OCI-M2 (cell line): ENCODE measurements around the gene LRRC4B.

ENCODE experiments used
- DNase-seq: peaks from one replicate; lab custom pipeline; 2025; ENCODE audit not compliant: unreplicated experiment; lab: John Stamatoyannopoulos, UW

The LRRC4B gene

DNA sequence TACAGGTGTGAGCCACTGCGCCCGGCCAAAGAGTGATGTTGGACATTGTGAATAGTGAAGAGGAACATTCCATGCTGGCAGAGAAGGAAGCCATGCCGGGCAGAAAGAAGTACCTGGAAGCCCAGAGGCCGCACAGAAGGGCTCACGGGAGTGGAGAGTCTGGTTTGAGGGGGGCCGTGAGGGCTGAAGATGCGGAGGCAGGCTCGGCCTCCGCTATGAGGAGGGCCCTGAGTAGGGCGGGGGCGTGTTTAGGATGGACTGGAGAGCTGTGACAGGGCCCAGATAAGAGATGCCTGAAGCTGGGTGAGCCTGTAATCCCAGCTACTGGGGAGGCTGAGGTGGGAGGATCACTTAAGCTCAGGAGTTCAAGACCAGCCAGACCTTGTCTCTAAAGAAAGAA, 58.9 kb downstream of the LRRC4B start:
- no peak for DNase-seq

DNA sequence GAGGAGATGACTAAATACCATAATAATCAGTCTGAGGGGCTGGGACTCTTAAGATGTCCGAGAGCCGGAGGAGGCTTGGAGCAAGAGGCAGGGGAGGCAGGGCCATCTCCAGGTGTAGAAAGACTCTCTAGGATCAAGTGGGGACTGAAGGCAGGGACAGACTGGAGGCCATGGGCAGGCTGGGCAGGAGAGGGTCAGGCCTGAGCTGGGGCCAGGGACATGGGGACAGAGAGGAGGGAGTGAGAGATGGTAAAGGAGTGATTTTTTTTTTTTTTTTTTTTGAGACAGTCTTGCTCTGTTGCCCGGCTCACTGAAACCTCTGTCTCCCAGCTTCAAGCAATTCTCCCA, 59.4 kb downstream of the LRRC4B start:
- no peak for DNase-seq

DNA sequence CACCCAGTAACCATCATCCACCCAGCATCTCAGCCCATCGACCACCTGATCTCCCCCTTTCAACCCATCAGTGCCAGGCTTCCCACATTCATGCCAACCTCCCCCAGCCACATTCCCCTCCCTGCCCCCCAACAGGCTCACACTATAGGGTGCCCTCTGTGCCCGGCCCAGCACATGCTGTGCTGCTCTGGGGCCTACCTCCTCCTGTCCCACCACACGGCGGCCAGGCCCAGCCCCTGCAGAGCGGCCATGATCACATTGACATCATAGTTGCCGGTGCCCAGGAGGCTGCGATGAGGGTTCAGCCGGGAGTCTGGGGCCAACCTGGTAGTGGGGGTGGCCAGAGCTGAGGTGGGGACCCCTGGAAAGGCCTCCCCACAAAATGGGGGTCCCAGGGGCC, 60.9 kb downstream of the LRRC4B start:
- DNase-seq, result no peak

DNA sequence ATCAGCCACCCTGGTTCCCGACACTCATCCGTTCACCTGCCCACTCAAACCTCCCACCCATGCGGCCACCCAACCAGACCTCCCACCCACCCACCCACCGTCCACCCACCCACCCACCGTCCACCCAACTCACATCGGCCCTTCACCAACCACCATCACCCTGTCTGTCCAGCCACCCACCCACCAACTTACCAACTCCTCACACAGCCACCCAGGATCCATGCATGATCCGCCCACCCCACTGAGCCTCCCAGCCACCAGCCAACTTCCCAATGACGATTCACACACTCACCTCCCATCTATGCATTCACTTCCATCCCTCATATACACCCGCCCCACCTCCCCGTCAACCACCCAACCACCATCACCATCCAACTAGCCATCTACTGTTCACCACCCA, 61.5 kb downstream of the LRRC4B start:
- DNase-seq, result no peak

DNA sequence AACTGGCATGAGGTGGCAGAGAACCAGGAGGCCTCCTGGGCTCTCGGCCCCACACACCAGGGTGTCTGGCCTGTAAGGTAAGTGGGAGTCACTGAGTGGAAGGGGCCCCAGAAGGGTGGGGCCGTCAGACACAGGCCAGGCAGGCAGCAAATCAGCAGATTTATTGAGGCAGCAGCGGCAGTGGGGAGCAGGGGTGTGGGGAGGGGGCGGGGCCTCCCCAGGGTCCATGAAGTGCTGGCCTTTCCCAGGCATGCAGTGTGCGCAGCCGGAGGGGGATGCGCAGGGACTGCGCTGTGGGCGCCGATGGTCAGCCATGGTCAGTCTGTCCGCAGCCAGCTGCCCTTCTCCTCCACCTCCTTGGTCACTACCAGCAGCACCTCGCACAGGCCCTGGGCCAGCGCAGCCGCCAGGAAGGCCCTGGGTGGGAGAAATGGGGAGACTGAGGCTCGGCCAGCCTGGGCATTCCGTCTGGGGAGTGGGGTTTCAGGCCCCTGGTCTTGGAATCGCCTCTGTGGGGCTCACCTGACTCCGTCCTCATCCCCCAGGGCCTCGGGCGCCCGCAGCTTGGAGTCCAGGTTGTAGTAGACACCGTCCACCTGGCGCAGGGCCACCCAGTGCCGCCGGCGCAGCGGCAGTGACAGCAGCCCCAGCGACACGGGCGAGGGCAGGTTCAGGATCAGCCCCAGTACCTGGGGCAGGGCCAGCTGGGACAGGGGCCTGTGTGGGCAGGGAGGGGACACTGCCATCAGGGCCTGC, 62.2 kb downstream of the LRRC4B start:
- DNase-seq, result no peak

DNA sequence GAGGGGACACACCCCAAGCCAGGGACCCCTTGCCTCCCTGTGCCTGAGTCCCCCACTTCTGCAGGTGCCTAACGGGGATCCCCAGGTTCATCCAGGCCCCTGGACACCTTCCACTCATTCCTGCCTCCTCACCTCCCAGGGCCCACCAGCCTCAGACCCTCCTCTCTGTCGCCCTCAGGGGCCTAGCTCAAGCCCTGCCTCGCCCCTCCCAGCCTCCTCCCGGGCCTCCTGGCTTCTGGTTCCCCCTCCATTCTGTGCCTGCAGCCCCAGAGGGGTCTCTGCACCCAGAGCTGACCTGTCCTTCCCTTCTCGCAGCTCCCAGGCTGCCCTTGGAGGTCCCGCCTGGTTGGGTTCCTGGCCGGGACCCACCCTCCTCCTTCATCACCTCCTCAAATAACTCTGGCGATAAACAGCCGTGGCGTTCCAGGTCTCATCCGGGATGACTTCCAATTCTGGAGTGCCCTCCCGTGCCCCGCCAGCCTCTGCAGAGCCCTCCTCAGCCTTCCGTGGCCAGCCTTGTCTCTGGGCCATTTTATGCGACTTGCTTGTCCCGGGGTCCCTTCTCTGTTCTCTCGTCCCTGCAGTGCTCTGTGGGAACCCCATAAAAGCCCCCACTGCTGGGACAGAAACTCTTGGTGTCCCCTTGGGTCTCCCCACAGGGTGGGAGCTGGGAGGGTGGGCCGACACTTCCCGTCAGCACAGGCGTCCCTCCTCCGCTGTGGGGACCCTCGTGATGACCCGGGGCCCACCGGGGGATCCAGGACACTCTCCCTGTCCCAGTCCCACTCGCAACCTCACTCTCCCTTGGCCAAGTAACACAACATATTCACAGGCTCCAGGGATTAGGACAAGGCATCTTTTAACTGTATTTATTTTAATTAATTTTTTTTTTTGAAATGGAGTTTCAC, 66.4 kb downstream of the LRRC4B start:
- no peak for DNase-seq

DNA sequence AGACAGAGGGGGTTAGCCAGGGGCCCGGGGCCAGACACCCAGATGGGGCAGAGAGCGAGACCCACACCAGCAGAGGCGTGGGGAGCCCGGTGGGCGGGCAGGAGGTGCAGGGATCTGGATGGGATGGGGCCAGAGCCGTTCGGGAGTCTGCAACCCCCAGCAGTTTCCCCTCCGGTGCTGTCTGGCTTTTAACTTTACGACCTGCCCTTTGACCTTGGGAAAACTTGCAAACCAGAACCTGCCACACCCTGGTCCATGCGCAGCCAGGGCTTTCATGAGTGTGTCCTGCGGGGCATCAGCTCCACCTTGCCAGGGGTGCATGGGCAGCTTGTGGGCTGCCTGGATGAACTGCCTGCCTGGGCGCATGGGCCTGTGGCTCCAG, 67.1 kb downstream of the LRRC4B start:
- DNase-seq, result no peak

DNA sequence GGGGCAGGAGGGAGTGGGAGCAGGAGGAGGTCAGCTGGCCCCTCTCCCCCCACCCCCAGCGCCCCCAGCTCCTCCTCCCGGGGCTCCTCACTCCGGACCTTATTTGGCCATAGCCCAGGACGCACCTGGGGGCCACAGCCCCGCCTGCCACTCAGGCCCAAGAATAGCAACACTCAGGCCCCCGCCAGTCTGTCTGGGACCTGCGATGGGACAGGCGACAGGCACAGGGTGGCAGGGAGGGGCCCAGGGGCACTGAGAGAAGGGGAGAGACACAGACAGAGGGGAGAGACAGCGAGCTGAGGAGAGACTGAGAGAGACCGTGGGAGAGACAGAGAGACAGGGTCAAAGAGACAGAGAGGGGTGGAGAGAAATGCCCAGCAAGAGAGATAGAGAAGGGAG, 67.5 kb downstream of the LRRC4B start:
- no peak for DNase-seq

DNA sequence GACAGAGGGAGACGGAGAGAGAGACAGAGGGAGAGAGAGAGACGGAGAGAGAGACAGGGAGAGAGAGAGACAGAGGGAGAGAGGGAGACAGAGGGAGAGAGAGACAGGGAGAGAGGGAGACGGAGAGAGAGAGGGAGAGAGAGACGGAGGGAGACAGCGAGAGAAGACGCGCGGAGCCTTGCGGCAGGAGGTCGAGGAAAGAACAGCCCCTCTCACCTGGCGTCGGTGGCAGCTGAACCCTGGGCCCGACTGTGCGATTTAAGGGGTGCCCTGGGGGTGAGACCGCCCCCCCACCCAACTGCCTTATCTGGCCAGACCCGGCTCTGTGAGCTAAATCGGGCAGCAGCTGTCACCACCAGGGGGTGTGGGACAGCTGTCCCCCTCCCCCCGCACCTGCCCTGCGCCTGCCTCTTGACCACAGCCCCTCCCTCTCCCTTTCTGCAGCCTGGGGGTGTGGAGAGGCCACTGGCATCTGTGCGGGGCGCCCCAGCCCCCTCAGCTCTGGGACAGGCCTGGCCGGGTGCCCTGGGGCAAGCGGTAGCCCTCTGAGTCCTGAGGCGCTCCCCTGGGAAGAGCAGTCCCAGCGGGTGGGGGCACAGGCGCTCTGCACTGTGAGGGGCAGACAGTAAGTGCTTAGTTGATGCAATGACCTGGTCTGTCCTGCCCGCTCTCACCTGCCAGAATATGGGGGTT, 68.0 kb downstream of the LRRC4B start:
- DNase-seq, result no peak

DNA sequence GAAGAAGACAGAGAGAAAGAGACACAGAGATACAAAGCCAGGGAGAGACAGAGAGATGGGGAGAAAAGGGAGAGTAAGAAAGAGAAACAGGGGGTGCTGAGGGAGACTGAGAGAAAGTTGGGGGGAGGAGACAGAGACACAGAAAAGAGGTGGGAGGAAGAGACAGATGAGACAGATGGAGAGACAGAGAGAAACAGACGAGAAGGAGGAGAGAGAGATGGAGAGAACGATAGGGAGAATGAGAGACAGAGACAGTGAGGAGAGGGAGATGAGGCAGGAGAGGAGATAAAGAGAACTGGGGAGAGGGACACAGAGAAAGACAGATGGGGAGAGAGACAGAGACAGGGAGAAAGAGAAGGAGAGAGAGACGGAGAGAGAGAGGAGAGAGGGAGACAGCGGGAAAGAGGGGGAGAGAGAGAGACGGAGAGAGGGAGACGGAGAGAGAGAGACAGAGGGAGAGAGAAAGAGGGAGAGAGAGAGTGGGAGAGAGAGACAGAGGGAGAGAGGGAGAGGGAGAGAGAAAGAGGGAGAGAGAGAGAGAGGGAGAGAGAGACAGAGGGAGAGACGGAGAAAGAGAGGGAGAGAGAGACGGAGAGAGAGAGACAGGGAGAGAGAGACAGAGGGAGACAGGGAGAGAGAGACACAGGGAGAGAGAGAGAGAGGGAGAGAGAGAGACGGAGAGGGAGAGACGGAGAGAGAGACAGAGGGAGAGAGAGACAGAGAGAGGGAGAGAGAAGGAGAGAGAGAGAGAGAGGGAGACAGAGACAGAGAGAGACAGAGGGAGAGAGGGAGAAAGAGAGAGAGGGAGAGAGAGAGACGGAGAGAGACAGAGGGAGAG, 69.8 kb downstream of the LRRC4B start:
- no peak for DNase-seq

DNA sequence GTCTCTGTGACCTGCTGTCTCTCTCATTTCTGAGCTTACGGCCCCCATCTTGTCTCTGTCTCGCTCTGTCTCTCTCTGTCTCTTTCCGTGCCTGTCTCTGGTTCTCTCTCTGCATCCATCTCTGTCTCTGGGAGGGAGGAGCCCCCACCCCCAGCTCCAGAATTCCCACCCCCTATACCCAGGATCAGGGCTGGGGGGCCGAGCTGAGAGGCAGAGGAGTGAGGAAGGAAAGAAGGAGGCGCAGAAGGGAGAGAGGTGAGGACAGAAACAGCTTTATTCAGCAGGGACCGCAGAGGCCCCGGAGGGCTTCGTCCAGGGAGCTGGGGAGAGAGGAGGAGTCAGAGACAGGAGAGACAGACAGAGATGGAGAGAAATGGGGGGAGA, 71.2 kb downstream of the LRRC4B start:
- no peak for DNase-seq

DNA sequence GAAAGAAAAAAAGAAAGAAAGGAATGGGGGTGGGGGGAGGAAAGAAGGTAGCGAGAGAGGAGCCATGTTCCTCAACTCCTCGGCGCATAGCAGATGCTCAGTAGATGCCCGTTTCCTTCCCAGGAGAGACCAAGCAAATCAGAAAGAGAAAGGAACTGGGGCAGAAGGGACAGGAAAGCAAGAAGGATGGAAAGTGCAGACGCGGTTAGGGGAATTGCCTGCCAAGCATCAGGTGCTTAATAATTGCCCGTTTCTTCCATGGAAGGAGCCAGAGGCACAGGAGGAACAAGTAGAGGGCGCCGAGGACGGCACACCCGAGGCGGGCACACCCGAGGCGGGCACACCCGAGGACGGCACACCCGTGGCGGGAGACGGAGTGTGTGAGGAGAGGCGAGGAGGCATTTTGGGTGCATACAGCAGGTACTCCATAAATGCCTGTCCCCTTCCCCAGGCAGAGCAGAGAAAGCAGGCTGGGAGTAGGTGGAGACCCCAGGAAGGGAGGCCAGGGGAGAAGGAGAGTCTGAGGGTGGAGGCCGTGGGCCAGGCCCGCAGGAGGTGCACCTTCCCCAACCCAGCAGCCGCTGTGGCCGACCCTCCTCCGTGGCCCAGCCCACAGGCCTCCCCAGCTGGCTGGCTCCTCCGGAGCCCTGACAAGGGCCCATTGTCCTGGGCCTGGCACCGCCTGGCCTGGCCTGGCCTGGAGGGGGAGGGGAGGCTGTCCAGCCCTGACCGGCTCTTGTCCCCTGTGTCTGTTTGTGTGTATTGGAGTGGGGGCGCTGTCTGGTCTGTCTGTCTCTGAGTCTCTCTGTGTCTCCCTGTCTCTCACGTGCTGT, 71.8 kb downstream of the LRRC4B start:
- no peak for DNase-seq

DNA sequence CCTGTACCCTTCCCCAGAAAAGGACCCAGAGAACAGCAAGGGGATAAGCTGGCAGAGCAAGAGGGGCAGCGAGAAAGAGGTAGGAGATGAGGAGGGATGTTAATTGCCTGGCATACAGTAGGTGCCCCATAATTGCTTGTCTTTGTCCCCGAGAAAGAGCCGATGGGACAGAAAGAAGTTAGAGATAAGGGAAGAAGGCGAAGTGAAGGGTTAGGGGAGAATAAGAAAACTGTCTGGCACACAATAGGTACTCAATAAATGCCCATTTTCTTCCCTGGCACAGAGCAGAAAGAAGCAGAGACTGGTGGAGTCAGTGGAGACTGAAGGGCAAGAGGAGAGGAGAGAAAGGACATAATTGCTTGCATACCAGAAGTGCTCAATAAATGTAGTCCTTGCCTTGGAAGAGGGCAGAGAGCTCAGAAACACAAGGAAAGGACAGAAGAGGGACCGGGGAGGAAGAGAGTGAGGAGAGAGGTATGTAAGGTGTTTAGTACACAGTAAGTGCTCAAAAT, 73.2 kb downstream of the LRRC4B start:
- DNase-seq, result no peak

DNA sequence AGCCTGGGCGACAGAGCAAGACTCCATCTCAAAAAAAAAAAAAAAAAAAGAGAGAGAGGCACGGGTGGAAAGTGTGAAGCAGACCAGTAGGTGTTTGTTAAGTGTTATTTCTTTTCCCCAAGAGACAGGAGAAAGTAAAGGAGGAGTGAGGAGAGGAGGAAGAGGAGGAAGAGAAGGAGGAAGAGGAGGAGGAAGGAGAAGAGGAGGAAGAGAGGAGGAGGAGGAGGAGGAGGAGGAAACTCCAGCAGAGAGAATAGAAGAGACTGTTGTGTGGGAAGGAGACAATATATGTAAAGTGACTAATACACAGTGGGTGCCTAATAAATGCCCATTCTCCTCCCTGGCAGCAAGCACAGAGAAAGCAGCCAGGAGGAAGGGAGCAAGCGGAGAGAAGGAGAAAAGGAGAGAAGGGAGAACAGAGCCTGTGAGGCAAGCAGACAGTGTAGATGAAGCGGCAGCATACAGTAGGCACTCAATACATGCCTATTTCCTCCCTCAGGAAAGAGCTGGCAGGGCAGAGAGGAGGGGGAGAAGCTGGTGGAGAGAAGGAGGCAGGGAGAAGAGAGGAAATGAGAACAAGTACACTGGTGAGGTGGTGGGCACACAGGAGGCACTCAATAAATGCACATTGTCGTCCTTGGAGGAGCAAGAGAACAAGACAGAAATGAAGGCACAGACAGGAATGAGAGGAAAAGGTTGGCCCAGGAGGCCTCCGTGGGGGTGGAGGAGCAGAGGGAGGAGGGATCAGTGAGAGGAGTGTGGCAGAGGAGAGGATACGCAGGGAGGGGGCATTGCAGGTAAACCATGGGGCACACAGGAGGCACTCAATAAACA, 73.8 kb downstream of the LRRC4B start:
- no peak for DNase-seq

DNA sequence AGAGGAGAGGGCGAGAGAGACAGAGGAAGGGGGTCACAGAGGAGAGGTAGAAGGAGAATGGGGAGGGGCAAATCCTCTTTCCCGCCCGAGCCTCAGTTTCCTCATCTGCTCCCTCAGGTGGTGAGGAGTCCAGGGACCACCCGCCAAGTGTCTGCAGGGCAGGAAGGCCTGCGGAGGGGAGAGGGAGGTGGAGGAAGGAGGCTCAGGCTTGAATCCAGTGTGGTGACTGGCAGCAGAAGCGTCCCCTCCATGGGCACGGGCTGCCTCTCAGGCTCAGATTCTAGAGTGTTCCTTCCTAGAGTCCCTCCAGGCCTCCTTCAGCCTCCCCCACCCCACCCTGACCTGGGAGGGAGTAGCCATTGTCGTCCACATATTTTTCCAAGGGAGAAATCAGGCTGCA, 75.1 kb downstream of the LRRC4B start:
- DNase-seq, result no peak

DNA sequence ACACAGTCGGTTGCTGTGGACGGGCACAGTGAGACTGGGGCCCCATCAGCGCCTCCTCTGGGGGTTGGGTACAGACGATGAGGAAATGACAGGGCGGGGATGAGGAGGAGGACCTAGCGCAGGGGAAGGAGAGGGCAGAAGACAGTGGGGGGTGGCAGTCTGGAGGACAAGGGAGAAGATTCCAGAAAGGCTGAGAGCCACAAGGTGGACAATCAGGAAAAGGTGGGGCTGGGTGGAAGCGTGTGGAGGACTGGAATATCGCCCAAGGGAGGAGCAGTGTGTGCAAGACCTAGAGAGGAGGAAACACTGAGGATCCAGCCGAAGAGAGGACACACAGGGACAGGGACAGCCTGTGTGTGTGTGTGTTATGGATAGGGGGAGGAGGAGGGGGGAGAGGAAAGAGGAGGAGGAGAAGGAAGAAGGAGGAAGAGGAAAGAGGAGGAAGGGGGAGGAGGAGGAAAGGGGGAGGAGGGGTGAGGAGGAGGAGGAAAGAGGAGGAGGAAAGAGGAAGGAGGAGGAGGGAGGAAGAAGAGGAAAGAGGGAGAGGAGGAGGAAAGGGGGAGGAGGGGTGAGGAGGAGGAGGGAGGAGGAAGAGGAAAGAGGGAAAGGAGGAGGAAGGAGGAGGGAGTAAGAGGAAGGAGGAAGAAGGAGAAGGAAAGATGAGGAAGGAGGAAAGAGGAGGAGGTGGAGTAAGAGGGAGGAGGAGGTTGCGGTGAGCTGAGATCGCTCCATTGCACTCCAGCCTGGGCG, 75.8 kb downstream of the LRRC4B start:
- no peak for DNase-seq

DNA sequence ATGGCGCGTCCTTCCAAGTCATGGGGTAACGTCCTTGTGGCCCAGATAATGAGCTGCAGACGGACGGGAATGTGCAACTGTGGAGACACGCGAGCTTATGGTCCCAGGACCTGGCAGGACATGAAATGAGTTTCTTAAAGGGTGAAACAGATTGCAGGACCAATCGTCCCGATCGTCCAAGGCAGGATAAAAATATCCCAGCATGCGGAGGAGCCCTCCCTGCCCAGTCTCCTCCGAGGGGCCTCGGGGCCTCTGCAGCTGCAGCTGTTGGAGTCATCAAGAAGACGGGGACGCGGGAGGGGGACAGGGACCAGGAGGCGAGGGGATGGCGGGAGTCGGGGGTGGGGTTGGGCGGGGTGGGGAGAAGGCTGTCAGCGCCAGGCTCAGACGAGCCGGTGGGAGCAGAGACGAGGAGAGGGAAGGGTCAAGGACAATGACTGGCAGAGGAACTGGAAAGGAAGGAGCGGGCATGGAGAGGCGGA, 77.2 kb downstream of the LRRC4B start:
- no peak for DNase-seq

DNA sequence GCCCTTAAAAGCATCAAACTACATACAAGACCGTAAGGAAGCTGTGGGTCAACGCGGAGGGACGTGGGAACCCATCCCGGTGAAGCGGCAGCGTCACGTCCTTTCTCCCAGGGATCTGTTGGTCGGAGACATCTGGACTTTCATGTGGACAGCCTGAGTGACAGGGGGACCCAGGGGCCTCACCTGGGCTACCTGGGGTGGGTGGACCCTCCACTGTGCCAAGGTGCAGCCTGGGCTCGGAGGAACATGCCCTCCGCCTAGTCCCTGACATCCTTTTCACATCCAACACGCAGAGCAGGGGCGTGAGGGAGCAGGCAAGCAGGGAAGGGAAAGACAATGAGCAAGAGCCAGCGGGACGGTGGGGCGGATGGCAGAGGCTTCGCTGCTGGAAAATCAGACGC, 77.8 kb downstream of the LRRC4B start:
- no peak for DNase-seq
